GM12878 (cell line): ENCODE measurements around the gene ANKRD33. TPM values are rescaled to one million over a fixed set of nuclear protein-coding genes. Genes with fewer than 3 reads are reported as not detected.

Source experiments
- ATAC-seq: fragments of 200-7000 bp; cut with Tn5 transposase; 3 replicates; pipeline ENCODE4 v1.9.1; 2020; ENCODE audit warnings: mild to moderate bottlenecking, moderate library complexity
- BruUV-seq: library from RNA; stranded (reverse); fragments of 400-500 nt; replicated peaks from 2 replicates; lab custom pipeline; 2021; lab: Mats Ljungman, UMichigan
- CTCF ChIA-PET: fragments of 300-600 bp; sonication (Branson Sonifier 250); formaldehyde crosslinking; extraction: SDS; loops from one replicate; lab custom pipeline; 2021; ENCODE audit warnings: inconsistent platforms; lab: Yijun Ruan, JAX
- POLR2A ChIA-PET: fragments of 350-600 bp; formaldehyde crosslinking; extraction: SDS; loops from one replicate; lab custom pipeline; 2021; ENCODE audit warnings: inconsistent platforms; lab: Charles Lee
- RAD21 ChIA-PET: fragments of 300-600 bp; sonication (Branson Sonifier 250); formaldehyde crosslinking; loops from one replicate; lab custom pipeline; 2023; ENCODE audit warnings: antibody characterized with exemption; ENCODE audit not compliant: unreplicated experiment; lab: Charles Lee
- SMC1A ChIA-PET: fragments of 300-600 bp; sonication (Branson Sonifier 250); formaldehyde crosslinking; loops from one replicate; lab custom pipeline; 2023; ENCODE audit not compliant: unreplicated experiment, uncharacterized antibody; lab: Charles Lee
- DNase-seq: peaks from one replicate; pipeline ENCODE4 v3.0.0-alpha.2; 2011; ENCODE audit warnings: low read depth, low spot score
- FAIRE-seq: peaks from 3 replicates; lab custom pipeline; 2011; peaks lifted over from hg19 to GRCh38; lab: Jason Lieb, UNC
- H2AFZ ChIP-seq: 2 replicates; pipeline ENCODE4 v1.6.0; 2011; ENCODE audit warnings: low read depth, low read length, control low read depth; ENCODE audit not compliant: control insufficient read depth
- H3K27ac ChIP-seq: 2 replicates; pipeline ENCODE4 v1.5.1; 2011; ENCODE audit warnings: control low read depth; ENCODE audit not compliant: control insufficient read depth, insufficient read depth
- H3K27me3 ChIP-seq, 2 experiments: replicated peaks in 1 of 2; 2 replicates each; pipeline versions ENCODE4 v1.6.0 to v1.6.1; 2011; ENCODE audit warnings: low read length in 1 of 2; ENCODE audit not compliant: control insufficient read depth in 2 of 2, insufficient read depth in 2 of 2
- H3K36me3 ChIP-seq, 2 experiments: 2 replicates each; pipeline ENCODE4 v1.5.1; 2011; ENCODE audit warnings: low read length in 1 of 2; ENCODE audit not compliant: control insufficient read depth in 2 of 2, insufficient read depth in 2 of 2
- H3K4me1 ChIP-seq: 2 replicates; pipeline ENCODE4 v1.6.1; 2011; ENCODE audit warnings: mild to moderate bottlenecking, low read length, moderate library complexity, mixed read lengths; ENCODE audit not compliant: control insufficient read depth, insufficient read depth
- H3K4me2 ChIP-seq: 2 replicates; pipeline ENCODE4 v1.6.0; 2011; ENCODE audit warnings: control low read depth; ENCODE audit not compliant: control insufficient read depth, insufficient read depth
- H3K4me3 ChIP-seq: fragments of 200-600 bp; sonication (generic); 2 replicates; pipeline ENCODE4 v1.5.1; 2016
- H3K79me2 ChIP-seq: 2 replicates; pipeline ENCODE4 v1.6.0; 2011; ENCODE audit warnings: low read length; ENCODE audit not compliant: control insufficient read depth, insufficient read depth
- H3K9ac ChIP-seq: 2 replicates; pipeline ENCODE4 v1.8.0; 2011; ENCODE audit warnings: low read length, control low read depth, mixed read lengths; ENCODE audit not compliant: control insufficient read depth, insufficient read depth
- H3K9me3 ChIP-seq: replicated peaks from 3 replicates; pipeline ENCODE4 v1.5.1; 2011; ENCODE audit warnings: mild to moderate bottlenecking, low read length; ENCODE audit not compliant: control insufficient read depth, insufficient read depth
- H4K20me1 ChIP-seq: 2 replicates; pipeline ENCODE4 v1.6.0; 2011; ENCODE audit not compliant: control insufficient read depth, insufficient read depth
- ETV6 ChIP-seq, 2 experiments: fragments of 450-650 bp in 1 of 2; IDR thresholded peaks in 1 of 2; conservative IDR thresholded peaks in 1 of 2; 2 replicates each; pipeline ENCODE4 v1.6.1; 2014; ENCODE audit warnings: antibody characterized with exemption in 1 of 2, borderline replicate concordance in 1 of 2, low read depth in 1 of 2, mild to moderate bottlenecking in 1 of 2, moderate library complexity in 1 of 2
- FOXK2 ChIP-seq: fragments of 450-650 bp; IDR thresholded peaks from 2 replicates; pipeline ENCODE4 v1.6.1; 2017; ENCODE audit warnings: mild to moderate bottlenecking, moderate library complexity
- NBN ChIP-seq: fragments of 450-650 bp; IDR thresholded peaks from 2 replicates; pipeline ENCODE4 v1.6.1; 2016
- RFX5 ChIP-seq: IDR thresholded peaks from 2 replicates; pipeline ENCODE4 v1.6.1; 2011; ENCODE audit warnings: low read depth, low read length, improper control_type of control experiment
- WGBS: methylation state at CpG from one replicate; pipeline ENCODE4 v1.1.6; 2016; ENCODE audit warnings: low lambda C conversion rate; ENCODE audit not compliant: insufficient replicate concordance, insufficient coverage; ENCODE audit errors: missing lambda C conversion rate; 5-methylcytosine and 5-hydroxymethylcytosine counted together
- in situ Hi-C: fragments of 300-500 bp; cut with MboI; formaldehyde crosslinking; loops from 9 replicates; pipeline ENCODE4 v1.14.3; 2018; ENCODE audit warnings: mixed read lengths
- intact Hi-C: fragments of 100-400 bp; cut with micrococcal nuclease; formaldehyde crosslinking; loops from one replicate; pipeline ENCODE4 v1.14.2; 2022; ENCODE audit not compliant: unreplicated experiment
- polyA plus RNA-seq, 11 experiments: library from polyadenylated mRNA; depleted of rRNA in 4 of 11; unstranded in 6 of 11; stranded (reverse) in 5 of 11; fragments of >200 nt; fragmentation: Nextera tagmentation in 4 of 11; fragmentation: Illumina TruSeq in 1 of 11; extraction: Ambion mirVana in 4 of 11; extraction: Trizol in 1 of 11; gene quantifications; 1 replicate in 1 of 11; 2 replicates in 10 of 11; pipeline versions ENCODE4 v1.2.1 to v1.2.3, GENCODE V29; 2011 to 2016; ENCODE audit warnings: inconsistent platforms in 2 of 11, missing spikeins in 2 of 11, low read depth in 1 of 11
- total RNA-seq, 4 experiments: library from RNA; depleted of rRNA in 3 of 4; stranded (reverse); fragments of >200 nt in 3 of 4; fragmentation: Illumina TruSeq in 1 of 4; extraction: Trizol in 1 of 4; gene quantifications; 2 replicates each; pipeline versions ENCODE4 v1.2.1 to v1.2.3, GENCODE V29; 2013 to 2021
- TF ChIP-seq, protein P1 (sequence below): IDR thresholded peaks from 2 replicates; pipeline ENCODE4 v1.6.1; 2011; ENCODE audit warnings: low read depth, mild to moderate bottlenecking, low read length, moderate library complexity, borderline replicate concordance; ENCODE audit errors: extremely low read depth
- TF ChIP-seq, protein P2 (sequence below), 3 experiments: IDR thresholded peaks in 2 of 3; conservative IDR thresholded peaks in 1 of 3; 2 replicates each; pipeline ENCODE4 v1.5.1; 2011; ENCODE audit warnings: low read depth in 3 of 3, low read length in 3 of 3, mild to moderate bottlenecking in 3 of 3, control low read depth in 2 of 3, moderate library complexity in 2 of 3, inconsistent platforms in 1 of 3, mixed read lengths in 1 of 3; ENCODE audit not compliant: control insufficient read depth in 2 of 3, insufficient read depth in 1 of 3; ENCODE audit errors: extremely low read depth in 1 of 3

The ANKRD33 gene
- total and polyA plus RNA-seq, 10 of the 15 experiments (the other 5 are each of a cell fraction or from before 2014, with no cell fraction given): not detected

DNA sequence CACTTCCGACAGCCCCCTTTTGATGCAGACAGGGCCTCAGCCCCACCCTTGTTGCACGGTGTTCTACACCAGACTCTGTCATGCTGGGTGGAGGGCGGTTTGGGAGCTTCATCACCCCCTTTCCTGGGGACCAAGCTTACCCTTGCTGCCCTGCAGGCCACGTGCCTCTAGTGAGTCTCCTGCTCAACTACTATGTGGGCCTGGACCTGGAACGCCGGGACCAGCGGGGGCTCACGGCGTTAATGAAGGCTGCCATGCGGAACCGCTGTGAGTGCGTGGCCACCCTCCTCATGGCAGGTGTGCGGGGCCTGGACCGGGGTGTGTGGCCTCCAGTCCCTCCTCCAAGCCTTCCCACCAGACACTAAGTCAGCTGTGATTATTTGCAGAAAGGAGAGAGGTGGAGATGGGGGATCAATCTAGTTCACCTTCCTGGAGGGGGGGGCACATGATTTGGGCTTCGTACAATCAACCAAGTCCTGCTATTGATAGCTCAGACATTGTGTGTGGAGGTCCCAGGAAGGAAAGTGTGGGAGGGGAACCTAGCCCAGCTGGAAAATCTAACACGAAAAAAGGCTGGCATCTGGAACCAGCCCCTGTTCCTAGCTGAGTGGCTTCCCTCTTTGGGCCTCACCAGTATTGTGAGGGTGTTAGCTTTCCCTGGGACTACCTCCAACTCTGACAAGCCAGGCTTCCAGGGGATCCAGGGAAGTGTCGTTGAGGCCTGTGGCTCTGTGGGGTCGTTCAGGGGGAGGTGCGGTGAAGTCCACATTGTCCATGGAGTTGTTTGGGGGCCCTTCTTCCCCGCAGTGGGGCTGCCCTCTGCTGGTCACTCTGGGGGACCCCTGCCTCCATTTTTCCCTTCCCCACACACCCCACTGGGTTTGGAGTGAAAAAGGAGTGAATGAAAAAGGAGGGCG lies 1.6 kb downstream of the ANKRD33 start:
- CTCF ChIA-PET: no interaction called here
- in situ Hi-C loops: no loop called here
- Histone ChIP-seq H3K4me2 (no peak overlapping the region), H3K27me3 (no peaks in the 10 kb centered on the region)
- BruUV-seq: no TSS peak
- no peak for TF ChIP-seq NBN
- no peak for TF ChIP-seq ETV6 (conservative IDR thresholded peaks at IDR 0.05 in 1 of 2, IDR thresholded peaks at IDR 0.05 in 1 of 2; ENCODE audit: borderline replicate concordance in 1 of 2, low read depth in 1 of 2)
- TF ChIP-seq, protein P1, sequence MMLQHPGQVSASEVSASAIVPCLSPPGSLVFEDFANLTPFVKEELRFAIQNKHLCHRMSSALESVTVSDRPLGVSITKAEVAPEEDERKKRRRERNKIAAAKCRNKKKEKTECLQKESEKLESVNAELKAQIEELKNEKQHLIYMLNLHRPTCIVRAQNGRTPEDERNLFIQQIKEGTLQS: no peak
- TF ChIP-seq, protein P2, sequence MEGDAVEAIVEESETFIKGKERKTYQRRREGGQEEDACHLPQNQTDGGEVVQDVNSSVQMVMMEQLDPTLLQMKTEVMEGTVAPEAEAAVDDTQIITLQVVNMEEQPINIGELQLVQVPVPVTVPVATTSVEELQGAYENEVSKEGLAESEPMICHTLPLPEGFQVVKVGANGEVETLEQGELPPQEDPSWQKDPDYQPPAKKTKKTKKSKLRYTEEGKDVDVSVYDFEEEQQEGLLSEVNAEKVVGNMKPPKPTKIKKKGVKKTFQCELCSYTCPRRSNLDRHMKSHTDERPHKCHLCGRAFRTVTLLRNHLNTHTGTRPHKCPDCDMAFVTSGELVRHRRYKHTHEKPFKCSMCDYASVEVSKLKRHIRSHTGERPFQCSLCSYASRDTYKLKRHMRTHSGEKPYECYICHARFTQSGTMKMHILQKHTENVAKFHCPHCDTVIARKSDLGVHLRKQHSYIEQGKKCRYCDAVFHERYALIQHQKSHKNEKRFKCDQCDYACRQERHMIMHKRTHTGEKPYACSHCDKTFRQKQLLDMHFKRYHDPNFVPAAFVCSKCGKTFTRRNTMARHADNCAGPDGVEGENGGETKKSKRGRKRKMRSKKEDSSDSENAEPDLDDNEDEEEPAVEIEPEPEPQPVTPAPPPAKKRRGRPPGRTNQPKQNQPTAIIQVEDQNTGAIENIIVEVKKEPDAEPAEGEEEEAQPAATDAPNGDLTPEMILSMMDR (IDR thresholded peaks at IDR 0.05 in 2 of 3, conservative IDR thresholded peaks at IDR 0.05 in 1 of 3; ENCODE audit: control insufficient read depth in 2 of 3, extremely low read depth in 1 of 3, insufficient read depth in 1 of 3, low read depth in 3 of 3, low read length in 3 of 3): 0 out of 6 replicates have a peak, but pooled peaks of 2 of the 3 experiments have one; percentile 10 to 21
- no peak for TF ChIP-seq RFX5
- no peak for TF ChIP-seq FOXK2
- TF ChIP-seq, all 136 proteins: peak for 1
- no peak overlapping the region for H2AFZ ChIP-seq
- no peak overlapping the region for H3K27ac ChIP-seq
- 56% methylated on average over 21 of the region's 21 CpGs for WGBS
- H4K20me1 ChIP-seq: no peaks in the 10 kb centered on the region
- POLR2A ChIA-PET: no interaction called here
- H3K4me3 ChIP-seq: no peak overlapping the region
- H3K79me2 ChIP-seq: no peaks in the 10 kb centered on the region
- H3K9ac ChIP-seq: no peak overlapping the region
- intact Hi-C loops: loop anchor here (5.0 kb wide), 1 partner anchor 133 kb away; no protein-coding TSS in a partner anchor
- H3K36me3 ChIP-seq: no peaks in the 10 kb centered on the region
- no peak for DNase-seq
- no peaks in the 10 kb centered on the region; the same call in 2 of the 3 replicates for H3K9me3 ChIP-seq
- SMC1A ChIA-PET: no interaction called here
- RAD21 ChIA-PET: no interaction called here
- no peaks in the 10 kb centered on the region for H3K4me1 ChIP-seq
- ATAC-seq: no peak
- no peak for FAIRE-seq
